HuH-7.5 (cell line): ENCODE measurements around the gene HUS1B.
"Not testable (repeated sequence)": the region's sequence is repeated elsewhere in the genome, so short reads cannot be mapped to it uniquely, and the experiment has no call there.

ENCODE experiments used
- DNase-seq: peaks from one replicate; pipeline ENCODE4 v3.0.0; 2011; ENCODE audit warnings: low spot score

The HUS1B gene

DNA sequence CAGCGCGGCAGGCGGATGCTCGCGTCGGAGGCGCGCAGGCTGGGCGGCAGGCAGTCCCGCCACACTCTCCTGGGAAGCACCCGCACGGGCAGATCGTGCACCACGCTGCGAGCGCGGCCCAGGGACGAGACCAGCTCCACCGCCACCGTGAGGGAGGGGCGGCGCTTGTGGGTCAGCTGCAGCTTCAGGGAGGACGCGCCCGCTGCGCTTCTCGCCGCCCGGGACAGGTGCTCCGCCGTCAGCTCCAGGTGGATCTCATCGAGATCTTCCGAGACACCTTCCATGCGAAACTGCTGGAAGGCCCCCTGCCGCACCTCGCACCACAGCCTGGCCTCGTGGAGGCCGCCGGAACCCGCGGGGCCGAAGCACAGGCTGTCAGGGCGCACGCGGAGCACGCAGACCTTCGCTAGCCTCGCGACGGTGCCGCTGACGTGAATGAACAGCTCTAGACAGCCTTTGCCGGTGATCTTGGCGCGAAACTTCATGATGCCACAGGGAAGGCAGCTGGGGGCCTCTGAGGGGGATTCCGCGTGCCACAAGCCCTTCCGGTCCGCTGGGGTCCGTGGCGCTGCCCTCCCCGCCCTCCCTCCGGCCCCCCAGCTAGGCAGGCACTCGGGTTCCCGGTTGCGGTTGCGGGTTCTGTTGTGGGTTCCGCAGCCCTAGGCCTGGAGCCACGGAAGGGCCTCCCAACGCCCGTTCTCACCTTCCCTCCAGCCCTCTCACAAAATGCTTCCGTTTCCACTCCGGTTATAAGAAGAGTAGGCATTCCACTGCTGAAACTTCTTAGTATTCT lies at the start of gene HUS1B:
Gene HUS1B, minus strand, starts transcription at position 641 of the 793 bp plus-strand sequence. Its CDS starts 156 bp downstream, at position 485.
- no peak for DNase-seq

DNA sequence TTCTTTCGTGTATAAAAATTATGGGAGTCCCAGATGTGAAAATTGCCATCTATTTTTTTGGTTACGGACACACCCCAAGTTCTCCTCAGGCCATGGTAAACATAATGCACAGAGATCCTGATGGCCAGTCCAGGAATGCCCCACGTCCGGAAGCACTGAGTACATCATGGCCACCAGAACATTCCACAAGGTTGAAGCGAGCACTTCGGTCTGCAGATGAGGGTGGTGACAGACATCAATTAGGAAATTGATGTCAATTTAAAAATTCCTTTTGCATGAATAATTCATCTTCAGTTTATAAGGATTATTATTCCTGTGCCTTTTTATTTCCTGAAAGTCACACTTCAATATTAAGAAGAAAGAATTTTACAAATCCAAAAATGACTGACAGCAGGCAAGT lies 49.2 kb upstream of the HUS1B start:
- DNase-seq, result no peak

DNA sequence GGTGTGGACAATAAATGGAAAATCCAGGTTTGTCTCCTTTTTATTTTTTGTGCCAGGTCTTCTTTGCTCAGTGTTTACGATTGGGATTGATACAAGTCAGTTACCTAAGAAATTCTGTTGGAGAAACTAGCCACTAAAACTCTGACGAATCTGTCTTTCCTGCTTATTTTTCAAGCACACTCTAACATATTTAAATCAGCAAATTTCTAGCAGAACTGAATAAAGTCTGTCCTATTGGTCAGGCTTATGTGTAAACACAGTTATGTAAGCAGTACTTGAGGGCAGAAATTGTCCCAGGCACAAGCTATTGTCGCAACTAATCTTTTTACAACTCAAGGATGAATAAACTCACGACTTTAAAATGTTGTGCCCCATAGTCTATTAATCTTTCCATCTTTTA lies 48.1 kb upstream of the HUS1B start:
- no peak for DNase-seq

- DNase-seq, result no peak
Measured at GRCh38 chr6:704046-704445, 47.1 kb upstream of the HUS1B start.

DNA sequence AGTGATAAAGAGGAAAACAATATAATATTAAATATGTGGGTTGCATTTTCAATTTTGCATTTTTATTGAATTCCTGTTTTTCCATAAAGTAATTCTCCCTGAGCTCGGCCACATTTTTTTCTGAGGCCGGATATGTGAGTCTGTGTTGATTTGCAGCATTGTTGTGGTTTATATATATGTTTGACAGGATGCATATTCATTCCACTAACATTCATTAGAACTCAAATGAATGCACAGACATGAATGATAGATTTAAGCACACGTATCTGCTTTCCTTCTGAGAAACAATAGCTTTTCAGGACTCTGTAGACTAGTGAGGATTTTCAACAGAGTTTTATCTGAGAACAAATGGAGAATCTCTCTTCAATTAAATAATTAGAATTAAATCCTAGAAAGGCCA lies 46.7 kb upstream of the HUS1B start:
- no peak for DNase-seq

DNA sequence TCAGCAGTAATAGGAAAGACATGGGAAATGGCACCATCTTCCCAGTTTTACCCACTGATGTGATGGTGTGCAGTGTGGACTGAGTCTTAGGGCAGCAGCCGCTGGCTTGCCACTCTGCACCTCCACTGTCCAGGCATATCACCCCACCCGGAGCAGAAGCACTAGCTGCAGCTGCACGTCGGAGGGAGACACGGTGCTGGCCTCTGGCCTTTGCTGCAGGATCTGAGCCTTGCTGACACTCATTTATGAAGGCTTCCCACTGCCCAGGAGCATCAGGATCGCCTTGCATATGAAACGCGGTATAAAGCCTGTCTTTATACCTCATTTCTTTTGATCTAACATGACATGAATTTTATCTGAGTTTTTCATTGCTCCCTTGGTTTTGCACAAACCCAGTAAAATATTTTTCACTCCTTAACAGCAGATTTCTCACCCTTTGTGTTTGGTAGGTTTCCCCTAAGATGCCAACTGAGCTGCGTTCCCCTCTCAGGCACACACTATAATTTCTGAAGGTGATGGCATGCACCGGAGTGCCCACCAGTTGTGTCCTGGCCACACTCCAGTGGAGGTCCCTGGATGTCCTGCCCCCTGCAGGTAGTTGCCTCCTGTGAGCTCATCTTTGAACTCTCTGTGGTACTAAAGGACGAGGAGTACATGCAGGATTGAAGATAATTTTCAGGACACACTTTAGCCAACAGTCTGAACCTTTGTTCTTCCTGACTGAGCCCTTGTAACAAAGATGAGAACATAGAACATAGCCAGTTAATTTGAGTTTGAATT lies 45.0 kb upstream of the HUS1B start:
- no peak for DNase-seq

DNA sequence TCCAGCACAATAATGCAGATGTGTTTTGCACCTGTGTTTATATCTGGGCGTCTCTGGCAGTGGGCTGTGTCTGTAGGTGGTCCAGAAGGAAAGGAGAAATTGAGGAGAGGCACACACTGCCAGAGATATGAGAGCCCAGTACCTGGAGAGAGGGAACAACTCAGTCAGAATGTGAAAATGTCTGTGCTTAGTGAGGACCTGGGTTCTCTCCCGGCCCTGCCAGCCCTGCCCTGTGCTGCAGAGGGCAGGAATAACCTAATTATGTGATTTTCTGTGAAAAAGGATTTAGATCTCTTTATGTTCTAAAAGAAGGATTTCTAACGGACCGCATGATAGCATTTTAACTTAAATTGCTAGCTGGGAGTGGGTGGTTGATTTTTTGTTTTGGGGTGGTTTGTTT lies 44.3 kb upstream of the HUS1B start:
- DNase-seq, result no peak

DNA sequence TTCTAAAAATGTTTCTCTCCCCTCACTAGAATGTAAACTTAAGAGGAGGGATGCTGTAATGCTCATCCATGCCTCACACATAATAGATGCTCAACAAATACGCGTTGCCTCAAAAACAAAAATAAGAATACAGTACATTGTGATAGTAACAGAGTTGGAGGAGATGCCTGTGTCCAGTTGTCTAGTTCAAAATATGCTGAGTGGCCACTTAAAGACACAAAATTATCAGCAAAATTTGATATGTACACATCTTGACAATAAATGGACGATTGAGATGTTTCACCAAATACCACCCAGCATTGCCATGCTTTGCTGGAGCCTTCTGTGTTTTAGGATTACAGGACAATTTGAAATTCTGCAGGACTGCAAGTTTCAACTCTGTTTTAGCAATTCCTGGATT lies 43.6 kb upstream of the HUS1B start:
- DNase-seq, result no peak

DNA sequence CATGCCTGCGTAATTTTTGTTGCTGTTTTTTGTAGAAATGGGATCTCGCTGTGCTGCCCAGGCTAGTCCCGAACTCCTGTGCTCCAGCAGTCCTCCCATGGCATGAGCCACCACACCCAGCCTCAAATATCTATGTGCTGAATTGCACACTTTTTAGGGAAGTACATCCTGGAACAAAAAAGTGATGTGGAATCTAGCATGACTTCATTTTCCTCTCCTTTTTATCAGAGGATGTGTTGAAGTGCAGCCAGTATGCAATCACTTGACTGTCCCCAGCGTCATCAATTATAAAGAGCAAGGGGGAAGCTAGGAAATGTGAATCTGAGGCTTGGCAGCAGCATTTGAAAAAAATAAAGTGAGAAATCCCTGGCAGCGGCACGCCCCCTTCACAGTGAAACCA lies 42.4 kb upstream of the HUS1B start:
- DNase-seq, result no peak

GRCh38 chr6:694431-695126 lies 37.7 kb upstream of the HUS1B start:
- DNase-seq, result not testable (repeated sequence)

GRCh38 chr6:693723-694009 lies 36.8 kb upstream of the HUS1B start:
- no peak for DNase-seq

DNA sequence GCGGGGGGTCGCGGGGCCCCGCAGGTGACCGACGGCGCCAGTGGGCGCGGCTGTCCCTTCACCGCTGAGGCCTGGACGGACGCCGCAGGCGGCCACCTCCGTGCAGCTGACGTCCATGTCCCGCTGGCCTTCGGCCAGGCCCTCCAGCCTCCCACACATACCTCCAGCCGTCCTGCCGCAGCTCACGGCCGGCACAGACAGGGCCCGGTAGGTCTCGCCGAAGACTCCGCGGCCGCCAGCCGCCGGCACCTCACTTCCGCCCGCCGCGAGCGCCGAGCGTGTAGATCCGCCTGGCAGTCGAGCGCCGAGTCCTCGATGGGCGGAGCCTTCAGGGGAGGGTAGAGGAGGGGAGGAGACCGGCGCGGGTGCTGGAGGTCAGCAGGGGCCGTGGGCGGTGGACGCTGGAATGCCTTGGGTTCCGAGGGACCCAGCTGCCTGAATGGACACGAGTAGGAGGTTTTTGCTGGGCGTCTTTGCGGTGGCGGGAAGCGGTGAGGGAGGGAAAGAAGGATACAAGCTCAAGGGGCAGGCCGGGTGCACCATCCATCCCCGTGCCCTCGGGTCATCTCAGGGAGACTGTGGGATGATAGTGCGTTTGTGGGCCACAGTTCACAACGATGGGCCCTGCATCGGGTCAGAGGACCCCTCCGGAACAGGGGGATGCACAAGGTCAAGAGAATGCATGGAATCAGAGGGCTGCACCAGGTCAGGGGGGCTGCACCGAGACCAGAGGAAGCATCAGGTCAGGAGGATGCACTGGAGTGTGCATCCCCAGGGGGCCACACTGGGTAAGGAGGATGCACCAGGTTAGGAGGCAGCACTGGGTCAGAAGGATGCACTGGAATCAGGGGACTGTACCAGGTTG lies 36.2 kb upstream of the HUS1B start, which contains the start of gene EXOC2:
Gene EXOC2, minus strand, starts transcription at position 282 of the 865 bp plus-strand sequence. CDS start 55,321 bp downstream, outside the sequence.
- peak; percentile 58 for DNase-seq

DNA sequence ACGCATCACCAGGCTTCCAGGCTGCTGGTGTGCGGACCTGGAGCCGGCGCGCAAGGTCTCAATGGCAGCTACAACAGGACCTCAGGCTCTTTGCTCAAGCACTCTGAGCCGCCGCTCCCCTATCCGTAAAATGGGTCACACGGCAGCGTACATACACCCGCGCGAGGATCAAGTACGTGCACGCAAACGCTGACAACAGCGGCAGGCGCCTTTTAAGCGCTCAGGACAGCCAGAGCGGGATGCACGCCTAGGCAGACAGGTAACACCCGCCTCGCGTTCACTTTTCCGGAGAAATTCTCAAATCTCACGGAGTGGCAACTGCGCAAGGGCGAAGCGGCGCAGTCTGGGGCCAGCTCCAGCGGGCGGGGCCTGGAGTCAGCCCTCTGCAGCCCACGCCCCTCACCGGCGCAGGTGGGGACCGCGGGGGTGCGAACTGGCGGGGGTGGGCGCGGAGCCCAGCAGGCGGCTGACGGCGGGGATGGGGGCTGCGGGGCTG lies 35.5 kb upstream of the HUS1B start:
- peak; percentile 43 for DNase-seq

DNA sequence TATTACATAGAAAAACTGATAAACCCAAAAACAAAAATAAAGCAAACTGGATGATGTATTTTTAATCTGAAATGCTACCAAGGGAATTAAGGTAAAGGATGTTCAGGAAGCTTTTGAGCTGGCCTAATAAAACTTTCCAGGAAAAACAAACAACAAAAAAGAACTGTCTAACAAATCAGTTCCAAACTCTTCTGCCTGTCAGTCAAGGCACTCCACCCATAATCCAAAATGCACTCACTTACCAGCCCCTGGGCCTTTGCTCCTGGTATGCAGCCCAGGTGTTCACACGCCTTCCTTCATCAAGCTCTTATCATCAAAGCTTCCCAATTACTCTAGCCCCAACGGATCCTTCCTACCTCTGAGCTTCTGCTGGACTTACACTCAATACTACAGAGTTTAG lies 32.3 kb upstream of the HUS1B start:
- no peak for DNase-seq

- no peak for DNase-seq
Measured at GRCh38 chr6:686497-686896, 29.6 kb upstream of the HUS1B start.

GRCh38 chr6:684831-685636 lies 28.1 kb upstream of the HUS1B start:
- no peak for DNase-seq

DNA sequence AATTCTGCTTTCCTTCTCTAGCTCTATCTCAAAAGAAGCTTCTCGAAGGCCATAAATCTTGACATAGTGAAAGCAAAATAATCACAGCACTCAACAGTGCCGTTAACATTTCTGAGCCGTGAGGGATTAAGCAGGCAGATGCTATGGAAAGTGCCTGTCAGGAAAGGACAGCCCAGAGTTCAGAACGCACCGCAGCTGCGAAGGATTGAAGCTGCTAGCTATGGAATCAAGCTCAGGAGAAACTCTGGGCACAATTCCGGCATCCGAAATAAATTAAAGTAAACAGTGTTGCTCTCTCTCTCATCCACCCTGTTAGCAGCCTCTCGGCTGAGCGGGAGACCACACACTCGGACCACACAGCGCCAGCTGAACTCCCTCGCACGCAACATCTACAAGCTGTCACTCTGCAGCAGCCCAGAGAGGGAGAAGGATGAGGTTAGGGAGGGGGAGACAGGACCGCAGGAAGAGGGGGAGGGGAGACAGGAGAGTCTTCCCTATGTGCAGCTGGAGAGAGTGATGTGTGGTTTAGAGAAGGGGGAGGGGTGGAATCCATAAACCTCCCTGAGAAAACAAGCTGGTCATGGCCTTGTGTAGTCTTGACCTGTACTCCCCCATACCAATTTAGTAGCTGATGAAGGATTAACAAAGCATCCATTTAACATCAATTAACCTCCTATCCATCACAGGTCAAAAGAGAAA lies 27.0 kb upstream of the HUS1B start:
- no peak for DNase-seq

DNA sequence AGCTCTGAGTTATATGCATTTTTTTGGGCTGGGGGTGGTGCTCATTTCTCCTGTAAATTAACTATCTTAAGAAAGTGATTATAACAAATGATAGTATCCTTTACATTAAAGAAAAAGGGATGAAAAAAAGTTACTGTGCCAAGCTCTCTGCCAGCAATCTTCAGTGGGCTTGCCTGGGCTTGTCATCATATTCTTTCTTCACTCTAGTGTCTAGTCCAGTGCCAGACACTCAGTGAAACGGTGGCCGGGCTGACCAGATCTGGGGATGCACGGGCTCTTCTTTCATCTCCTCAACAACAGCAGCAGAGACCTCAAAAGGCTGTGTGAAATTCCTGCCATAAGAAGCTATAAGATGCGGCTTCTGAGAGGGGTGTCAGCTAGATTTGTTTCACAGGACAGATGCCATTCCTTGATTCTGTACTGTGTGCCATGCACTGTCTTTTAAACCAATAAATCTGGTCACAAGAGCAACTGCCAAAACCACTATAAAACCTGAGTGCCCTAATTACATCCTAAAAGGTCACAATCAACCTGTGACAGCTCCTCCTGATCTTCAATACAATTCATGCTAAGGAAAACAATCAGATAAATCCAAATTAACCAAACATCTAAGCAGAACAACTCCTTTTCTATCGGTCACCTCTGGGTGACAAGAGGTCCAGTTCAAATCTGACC lies 23.9 kb upstream of the HUS1B start:
- no peak for DNase-seq

DNA sequence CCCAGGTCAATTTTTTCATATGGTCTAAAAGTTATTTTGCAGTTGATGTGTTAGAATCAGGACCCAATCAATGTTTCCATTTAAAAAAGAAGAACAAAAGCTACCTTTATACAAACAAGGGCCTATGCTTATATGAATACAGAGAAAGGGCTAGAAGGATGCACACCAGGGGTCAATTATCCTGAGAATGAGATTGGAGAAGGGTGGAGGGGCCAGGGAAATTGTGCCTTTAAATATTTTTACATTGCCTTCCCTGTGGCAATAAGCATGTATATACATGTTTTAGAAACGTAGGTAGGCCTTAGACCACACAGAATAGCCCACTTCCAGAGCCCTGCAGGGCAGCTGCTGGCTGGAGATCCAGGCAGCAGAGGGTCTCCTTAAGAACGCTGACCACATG lies 23.4 kb upstream of the HUS1B start:
- DNase-seq, result no peak

GRCh38 chr6:679282-679681 lies 22.4 kb upstream of the HUS1B start:
- no peak for DNase-seq
